Glutamatergic neuron (in vitro differentiated cells): ENCODE measurements around the gene IL18BP. TPM values are rescaled to one million over a fixed set of nuclear protein-coding genes. Genes with fewer than 3 reads are reported as not detected.

Experiments used
- DNase-seq: peaks from one replicate; pipeline ENCODE4 v3.0.0; 2022
- H3K27ac Mint-ChIP-seq: one replicate; pipeline ENCODE4 v1.8.0; 2020; ENCODE audit warnings: mild to moderate bottlenecking, mixed read lengths, inconsistent platforms; ENCODE audit not compliant: unreplicated experiment
- H3K27me3 Mint-ChIP-seq: one replicate; pipeline ENCODE4 v1.8.0; 2020; ENCODE audit warnings: mild to moderate bottlenecking, moderate library complexity, mixed read lengths, inconsistent platforms; ENCODE audit not compliant: unreplicated experiment
- H3K36me3 Mint-ChIP-seq: one replicate; pipeline ENCODE4 v1.8.0; 2020; ENCODE audit warnings: mild to moderate bottlenecking, mixed read lengths, inconsistent platforms; ENCODE audit not compliant: unreplicated experiment
- H3K4me1 Mint-ChIP-seq: one replicate; pipeline ENCODE4 v1.8.0; 2020; ENCODE audit warnings: mild to moderate bottlenecking, low read depth, mixed read lengths, inconsistent platforms; ENCODE audit not compliant: unreplicated experiment
- H3K4me3 Mint-ChIP-seq: one replicate; pipeline ENCODE4 v1.8.0; 2020; ENCODE audit warnings: mild to moderate bottlenecking, mixed read lengths, inconsistent platforms; ENCODE audit not compliant: unreplicated experiment
- H3K9me3 Mint-ChIP-seq: one replicate; pipeline ENCODE4 v1.8.0; 2020; ENCODE audit warnings: mild to moderate bottlenecking, moderate library complexity, mixed read lengths, inconsistent platforms; ENCODE audit not compliant: unreplicated experiment
- CTCF ChIP-seq: fragments of 200-600 bp; sonication (generic); IDR thresholded peaks from one replicate; pipeline ENCODE4 v1.5.0; 2021; ENCODE audit not compliant: partially characterized antibody, unreplicated experiment
- long read RNA-seq: library from polyadenylated mRNA; unstranded; transcript quantifications from one replicate; pipeline ENCODE4 v2.0.0, GENCODE V29; 2020; ENCODE audit not compliant: unreplicated experiment
- total RNA-seq: library from RNA; stranded (reverse); fragmentation: NEBNext Ultra II Directional; extraction: Animal tissue kit (Norgen Biotek cat#: 25700); gene quantifications from one replicate; pipeline ENCODE4 v1.2.1, GENCODE V29; 2021; ENCODE audit not compliant: unreplicated experiment

The IL18BP gene
- 13.1 TPM for total RNA-seq
- long read RNA-seq = 0 reads

GRCh38 chr11:71998649-71999310 is at the start of gene IL18BP:
Gene IL18BP (plus strand): TSS chr11:71998909. CDS start chr11:71999985, 1,076 bp downstream.
- peaks cover 15% of the 10 kb centered on the region for H3K27me3 Mint-ChIP-seq
- H3K36me3 Mint-ChIP-seq = peaks cover 5% of the 10 kb centered on the region
- no peak for DNase-seq
- H3K27ac Mint-ChIP-seq = peak within 1 kb of the TSS; percentile 64
- TF ChIP-seq CTCF = no peak
- H3K9me3 Mint-ChIP-seq = peaks cover 7% of the 10 kb centered on the region
- peaks cover 23% of the 10 kb centered on the region for H3K4me1 Mint-ChIP-seq
- H3K4me3 Mint-ChIP-seq = no peak within 1 kb of the TSS

GRCh38 chr11:71949034-71949433 is 49.7 kb upstream of the IL18BP start:
- Mint-ChIP-seq H3K27ac (no peak overlapping the region), H3K4me1 (peaks cover 4% of the 10 kb centered on the region), H3K9me3 (no peaks in the 10 kb centered on the region), H3K4me3 (no peak overlapping the region), H3K36me3 (no peaks in the 10 kb centered on the region), H3K27me3 (no peaks in the 10 kb centered on the region)
- no peak for DNase-seq
- no peak for TF ChIP-seq CTCF

DNA sequence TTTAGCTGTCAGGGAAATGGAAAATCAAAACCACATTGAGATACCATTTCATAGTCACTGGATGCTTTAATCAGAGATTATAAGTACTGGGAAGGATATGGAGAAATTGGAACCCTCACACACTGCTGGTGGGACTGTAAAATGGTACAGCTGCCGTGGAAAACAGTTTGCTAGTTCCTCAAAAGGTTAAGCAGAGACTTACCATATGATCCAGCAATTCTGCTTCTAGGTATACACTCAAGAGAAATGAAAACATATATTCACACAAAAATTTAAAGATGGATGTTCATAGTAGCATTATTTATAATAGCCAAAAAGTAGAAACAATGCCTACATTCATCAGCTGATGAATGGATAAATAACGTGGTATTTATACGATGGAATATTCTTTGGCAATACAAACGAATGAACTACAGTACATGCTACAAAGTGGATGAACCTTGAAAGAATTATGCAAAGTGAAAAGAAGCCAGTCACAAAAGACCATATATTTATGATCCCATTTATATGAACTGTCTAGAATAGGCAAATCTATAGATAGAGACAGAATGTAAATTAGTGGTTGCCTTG is 46.9 kb upstream of the IL18BP start:
- H3K4me1 Mint-ChIP-seq = no peaks in the 10 kb centered on the region
- no peaks in the 10 kb centered on the region for H3K9me3 Mint-ChIP-seq
- no peak overlapping the region for H3K27ac Mint-ChIP-seq
- H3K4me3 Mint-ChIP-seq = no peak overlapping the region
- no peaks in the 10 kb centered on the region for H3K36me3 Mint-ChIP-seq
- H3K27me3 Mint-ChIP-seq = no peaks in the 10 kb centered on the region
- DNase-seq = no peak
- no peak for TF ChIP-seq CTCF

DNA sequence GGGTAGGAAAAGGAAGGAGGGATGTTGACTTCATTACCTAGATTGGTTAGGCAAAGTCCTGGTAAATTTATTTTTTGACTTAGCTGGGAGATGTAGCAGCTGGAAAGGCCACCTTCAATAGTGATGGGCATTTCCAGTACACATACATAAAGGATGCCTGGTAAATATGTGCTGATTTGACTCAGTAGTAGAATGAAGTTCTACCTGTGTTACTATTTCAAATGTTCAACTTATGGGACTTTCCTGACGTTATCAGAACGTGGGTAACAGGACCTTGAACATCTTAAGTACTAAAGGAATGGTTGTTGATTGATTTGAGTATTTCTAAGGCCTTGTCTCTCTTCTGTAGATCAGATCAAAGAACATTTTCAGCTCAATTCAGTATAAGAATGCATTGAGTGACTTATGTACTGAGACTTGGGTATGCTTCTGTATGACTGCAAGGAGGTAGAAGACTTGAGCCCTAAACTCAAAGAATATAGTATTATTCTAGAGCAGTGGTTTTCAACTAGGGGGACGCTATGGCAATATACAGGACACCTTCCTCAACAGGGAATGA is 42.7 kb upstream of the IL18BP start:
- TF ChIP-seq CTCF = no peak
- no peak overlapping the region for H3K4me3 Mint-ChIP-seq

GRCh38 chr11:71962428-71963038 is 36.2 kb upstream of the IL18BP start:
- no peak for DNase-seq
- TF ChIP-seq CTCF = no peak
- Mint-ChIP-seq H3K9me3 (no peaks in the 10 kb centered on the region), H3K27ac (no peak overlapping the region), H3K36me3 (no peaks in the 10 kb centered on the region), H3K27me3 (no peaks in the 10 kb centered on the region), H3K4me1 (no peaks in the 10 kb centered on the region), H3K4me3 (no peak overlapping the region)

More for the DNA sequence above, 42.7 kb upstream of the IL18BP start:
- DNase-seq = no peak
- no peak overlapping the region for H3K27ac Mint-ChIP-seq
- H3K27me3 Mint-ChIP-seq = no peaks in the 10 kb centered on the region
- no peaks in the 10 kb centered on the region for H3K36me3 Mint-ChIP-seq
- H3K9me3 Mint-ChIP-seq = no peaks in the 10 kb centered on the region
- no peaks in the 10 kb centered on the region for H3K4me1 Mint-ChIP-seq
